Measurements from ENCODE around the gene PLXNA2. TPM values are rescaled to one million over a fixed set of nuclear protein-coding genes. Genes with fewer than 3 reads are reported as not detected.

The PLXNA2 gene
- total and polyA plus RNA-seq, 2 of the 8 experiments (the other 6 are each of a cell fraction or from before 2014, with no cell fraction given), result 0.33 to 1.5 TPM

DNA sequence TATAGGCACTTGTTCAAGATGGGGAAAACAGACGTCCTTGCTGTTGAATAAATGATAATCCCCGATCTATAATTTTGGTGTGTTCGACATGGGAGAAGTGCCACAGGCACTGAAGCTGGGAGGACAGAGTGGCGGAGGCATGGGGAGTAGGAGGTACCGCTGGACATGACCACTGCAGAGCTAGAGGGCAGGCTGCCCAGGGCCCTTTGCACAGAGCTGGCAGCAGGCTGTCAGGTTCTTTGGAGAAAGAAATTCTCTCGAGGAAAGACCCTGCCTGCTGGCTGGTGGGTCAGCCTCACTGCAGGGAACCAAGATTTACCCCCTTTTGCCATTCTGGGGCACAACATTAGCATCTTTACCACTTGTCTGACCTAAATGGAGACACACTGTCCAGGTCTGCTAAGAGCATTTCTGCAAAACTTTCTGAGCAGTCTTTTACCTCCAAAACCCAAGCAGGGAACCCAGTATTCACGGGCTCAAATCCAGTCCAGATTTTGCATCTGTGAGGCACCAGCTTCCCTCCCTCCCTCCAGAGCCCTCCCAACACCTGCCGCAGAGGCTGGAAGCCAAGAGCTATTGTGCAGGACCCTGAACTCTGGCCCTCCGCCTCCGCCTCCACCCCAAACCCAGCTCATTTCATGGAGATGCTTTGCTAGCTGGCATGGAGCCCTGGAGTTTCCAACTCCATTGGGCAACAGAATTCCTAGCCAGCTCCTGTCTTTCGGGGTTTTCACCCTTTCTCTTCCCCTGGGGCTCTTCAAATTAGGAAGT lies 142.3 kb downstream of the PLXNA2 start:
- Histone ChIP-seq H3K18ac (ENCODE audit: extremely low read depth, low read length) (0 out of 2 replicates have a peak overlapping the region, but pooled peaks have one; percentile 9), H2BK15ac (ENCODE audit: low read length) (0 out of 2 replicates have a peak overlapping the region, but pooled peaks have one; percentile 53), H4K5ac (ENCODE audit: insufficient read length, low read depth, low read length) (no peak overlapping the region), H2BK5ac (ENCODE audit: low read depth, low read length) (no peak overlapping the region), H3K23me2 (ENCODE audit: low read depth, low read length) (no peaks in the 10 kb centered on the region), H3K4me3 (ENCODE audit: extremely low read depth in 1 of 4, insufficient read depth in 2 of 4, low read depth in 3 of 4, low read length in 4 of 4) (no peak overlapping the region), H4K20me1 (replicated peaks in 1 of 2; ENCODE audit: control insufficient read depth in 1 of 2, insufficient read depth in 2 of 2, low read length in 2 of 2) (no peaks in the 10 kb centered on the region), H2BK120ac (replicated peaks; ENCODE audit: low read depth, low read length) (no peak overlapping the region), H2AK5ac (ENCODE audit: low read depth, low read length) (no peak overlapping the region), H2AFZ (ENCODE audit: low read length) (0 out of 2 replicates have a peak overlapping the region, but pooled peaks have one; percentile 26), H4K91ac (replicated peaks; ENCODE audit: insufficient read length, low read length) (no peak overlapping the region), H3K4me1 (replicated peaks in 1 of 4; ENCODE audit: control insufficient read depth in 3 of 4, insufficient read depth in 4 of 4, low read length in 3 of 4) (peaks cover 0 to 13% (median 4%) of the 10 kb centered on the region in 4 experiments; a peak in 5 of 7 replicates), H4K8ac (ENCODE audit: extremely low read depth, insufficient read depth, low read length) (no peak overlapping the region), H3K79me1 (ENCODE audit: low read depth, low read length) (no peaks in the 10 kb centered on the region), H3K36me3 (ENCODE audit: control insufficient read depth in 2 of 4, insufficient read depth in 4 of 4, low read length in 3 of 4) (no peaks in the 10 kb centered on the region), H3K27ac (ENCODE audit: low read depth, low read length) (no peak overlapping the region), H3K27me3 (replicated peaks in 1 of 4; ENCODE audit: control insufficient read depth in 3 of 4, extremely low read depth in 1 of 4, insufficient read depth in 3 of 4, low read length in 3 of 4) (no peaks in the 10 kb centered on the region), H2BK20ac (ENCODE audit: low read length) (no peak overlapping the region), H3K56ac (replicated peaks; ENCODE audit: insufficient read length, low read depth, low read length) (no peak overlapping the region), H3K79me2 (ENCODE audit: control insufficient read depth in 1 of 2, insufficient read depth in 2 of 2, low read length in 2 of 2) (no peaks in the 10 kb centered on the region), H3K23ac (ENCODE audit: insufficient read length) (no peak overlapping the region), H3K9me3 (ENCODE audit: insufficient read depth in 2 of 2, low read depth in 1 of 2, low read length in 1 of 2) (no peaks in the 10 kb centered on the region), H2BK12ac (ENCODE audit: low read depth, low read length) (no peak overlapping the region), H3K4ac (replicated peaks; ENCODE audit: insufficient read length, low read depth, low read length) (no peak overlapping the region), H3K9ac (replicated peaks in 1 of 4; ENCODE audit: extremely low read depth in 1 of 4, low read depth in 3 of 4, low read length in 3 of 4) (no peak overlapping the region), H3K14ac (ENCODE audit: insufficient read length) (no peak overlapping the region), H3K4me2 (ENCODE audit: insufficient read depth in 1 of 2, low read depth in 2 of 2, low read length in 2 of 2) (no peak overlapping the region)
- ChIA-PET CTCF (ENCODE audit: partially characterized antibody) (interaction anchor here (0.8 to 4.9 kb wide), 16 partner anchors 9 to 150 kb away, joined by 3 to 39 read pairs (median 4); no protein-coding TSS in a partner anchor), POLR2A (ENCODE audit: partially characterized antibody) (interaction anchor here (1.1 kb wide), 1 partner anchor 38 kb away, joined by 3 read pairs; no protein-coding TSS in a partner anchor)
- FAIRE-seq (no peak), DNase-seq (ENCODE audit: low read depth in 1 of 2, low spot score in 2 of 2) (no peak)
- TF ChIP-seq YY1 (IDR thresholded peaks at IDR 0.05; ENCODE audit: low read depth, low read length), result 0 out of 2 replicates have a peak, but pooled peaks have one; percentile 20
- peak; percentile 83 for TF ChIP-seq SP1 (IDR thresholded peaks at IDR 0.05; ENCODE audit: low read depth, low read length)
- no peak for TF ChIP-seq TEAD4 (IDR thresholded peaks at IDR 0.05; ENCODE audit: low read depth, low read length)
- TF ChIP-seq E2F6 (IDR thresholded peaks at IDR 0.05), result peak; percentile 49; the same call in 1 of the 2 replicates
- 75% methylated on average over 11 of the region's 11 CpGs; no CpG with 5 or more reads in 1 of the 2 experiments for WGBS, 2 experiments (ENCODE audit: extremely low coverage in 1 of 2, insufficient coverage in 1 of 2, insufficient read length in 1 of 2, insufficient replicate concordance in 2 of 2, low coverage in 1 of 2, low lambda C conversion rate in 2 of 2, missing lambda C conversion rate in 1 of 2)
